Esophagus muscularis mucosa (tissue), 4 donors: Measurements from ENCODE around the gene NGFR. TPM values are rescaled to one million over a fixed set of nuclear protein-coding genes. Genes with fewer than 3 reads are reported as not detected.

Source experiments
- DNase-seq: peaks from one replicate; pipeline ENCODE4 v3.0.0-alpha.2; 2017; ENCODE audit errors: extremely low spot score
- H3K27ac ChIP-seq, 4 donors: fragments of 200-600 bp; sonication (generic); replicated peaks in 1 of 4; 1 replicate in 3 of 4; 2 replicates in 1 of 4; pipeline ENCODE4 v1.5.1; 2016 to 2019; ENCODE audit warnings: mild to moderate bottlenecking in 1 of 4
- H3K27me3 ChIP-seq, 4 donors: fragments of 200-600 bp; sonication (generic); one replicate each; pipeline versions ENCODE4 v1.5.1 to v1.6.0; 2016 to 2019
- H3K36me3 ChIP-seq, 4 donors: fragments of 200-600 bp; sonication (generic); one replicate each; pipeline ENCODE4 v1.5.1; 2016 to 2019
- H3K4me1 ChIP-seq, 4 donors: fragments of 200-600 bp; sonication (generic); one replicate each; pipeline ENCODE4 v1.5.1; 2016 to 2019
- H3K4me3 ChIP-seq, 4 donors: fragments of 200-600 bp; sonication (generic); 1 replicate in 2 of 4; 2 replicates in 2 of 4; pipeline ENCODE4 v1.5.1; 2016 to 2019; ENCODE audit warnings: mild to moderate bottlenecking in 4 of 4, moderate library complexity in 1 of 4
- H3K9me3 ChIP-seq, 4 donors: fragments of 200-600 bp; sonication (generic); 1 replicate in 3 of 4; 2 replicates in 1 of 4; pipeline ENCODE4 v1.5.1; 2016 to 2019
- EP300 ChIP-seq: sonication (generic); formaldehyde crosslinking; IDR thresholded peaks from one replicate; pipeline ENCODE4 v1.6.1; 2017; ENCODE audit warnings: antibody characterized with exemption
- POLR2A ChIP-seq: fragments of 450-650 bp; IDR thresholded peaks from one replicate; pipeline ENCODE4 v1.6.1; 2017; ENCODE audit warnings: antibody characterized with exemption, moderate library complexity, mild to moderate bottlenecking, low read depth
- POLR2AphosphoS5 ChIP-seq, 2 donors: sonication (generic); formaldehyde crosslinking; IDR thresholded peaks; one replicate each; pipeline ENCODE4 v1.6.1; 2017; ENCODE audit warnings: antibody characterized with exemption in 2 of 2
- WGBS: methylation state at CpG from one replicate; pipeline ENCODE4 v1.1.5; 2018; 5-methylcytosine and 5-hydroxymethylcytosine counted together
- intact Hi-C: fragments of 100-400 bp; cut with DNase I; formaldehyde crosslinking; loops from one replicate; pipeline ENCODE4 v1.15.1; 2023
- total RNA-seq, 4 donors: library from RNA; depleted of rRNA; stranded (reverse); fragments of >200 nt; gene quantifications; one replicate each; pipeline versions ENCODE4 v1.1.0 to v1.2.1, GENCODE V29; 2016
- TF ChIP-seq, protein P1 (sequence below), 3 experiments: fragments of 200-600 bp in 2 of 3; fragments of 450-650 bp in 1 of 3; sonication (generic) in 2 of 3; IDR thresholded peaks; one replicate each; pipeline ENCODE4 v1.5.1; 2017 to 2019; ENCODE audit warnings: antibody characterized with exemption in 3 of 3, mild to moderate bottlenecking in 2 of 3, moderate library complexity in 1 of 3

Gene NGFR
- total RNA-seq, 4 donors from 2014 or later, result 12.9 to 31.6 (median 22.6) TPM

- Histone ChIP-seq H3K4me1 (peaks cover 1 to 19% (median 14%) of the 10 kb centered on the region in 4 donors), H3K27me3 (peaks cover 0 to 41% (median 2%) of the 10 kb centered on the region in 4 donors), H3K27ac (no peak overlapping the region), H3K36me3 (no peaks in the 10 kb centered on the region), H3K4me3 (no peak overlapping the region), H3K9me3 (no peaks in the 10 kb centered on the region)
- 86% methylated on average over 6 of the region's 6 CpGs for WGBS
- intact Hi-C loops, result no loop called here
- TF ChIP-seq POLR2AphosphoS5 (IDR thresholded peaks at IDR 0.05) (no peak), EP300 (no peak), POLR2A (no peak)
- TF ChIP-seq, protein P1, sequence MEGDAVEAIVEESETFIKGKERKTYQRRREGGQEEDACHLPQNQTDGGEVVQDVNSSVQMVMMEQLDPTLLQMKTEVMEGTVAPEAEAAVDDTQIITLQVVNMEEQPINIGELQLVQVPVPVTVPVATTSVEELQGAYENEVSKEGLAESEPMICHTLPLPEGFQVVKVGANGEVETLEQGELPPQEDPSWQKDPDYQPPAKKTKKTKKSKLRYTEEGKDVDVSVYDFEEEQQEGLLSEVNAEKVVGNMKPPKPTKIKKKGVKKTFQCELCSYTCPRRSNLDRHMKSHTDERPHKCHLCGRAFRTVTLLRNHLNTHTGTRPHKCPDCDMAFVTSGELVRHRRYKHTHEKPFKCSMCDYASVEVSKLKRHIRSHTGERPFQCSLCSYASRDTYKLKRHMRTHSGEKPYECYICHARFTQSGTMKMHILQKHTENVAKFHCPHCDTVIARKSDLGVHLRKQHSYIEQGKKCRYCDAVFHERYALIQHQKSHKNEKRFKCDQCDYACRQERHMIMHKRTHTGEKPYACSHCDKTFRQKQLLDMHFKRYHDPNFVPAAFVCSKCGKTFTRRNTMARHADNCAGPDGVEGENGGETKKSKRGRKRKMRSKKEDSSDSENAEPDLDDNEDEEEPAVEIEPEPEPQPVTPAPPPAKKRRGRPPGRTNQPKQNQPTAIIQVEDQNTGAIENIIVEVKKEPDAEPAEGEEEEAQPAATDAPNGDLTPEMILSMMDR (IDR thresholded peaks at IDR 0.05), result no peak
- no peak for DNase-seq
Observed at GRCh38 chr17:49490276-49490675, 4.8 kb upstream of the NGFR start.

- no peak for DNase-seq
Observed at GRCh38 chr17:49491192-49491769, 3.8 kb upstream of the NGFR start.

GRCh38 chr17:49494399-49494985 is 601 bp upstream of the NGFR start:
- peak overlapping the region in 2 of 4 donors; percentile 40 to 51 for H3K27ac ChIP-seq
- intact Hi-C loops, result no loop called here
- H3K4me1 ChIP-seq, result peaks cover 29 to 41% (median 39%) of the 10 kb centered on the region in 4 donors
- no peaks in the 10 kb centered on the region for H3K36me3 ChIP-seq
- peaks cover 0 to 54% (median 5%) of the 10 kb centered on the region in 4 donors for H3K27me3 ChIP-seq
- no peak for DNase-seq
- H3K9me3 ChIP-seq, result no peaks in the 10 kb centered on the region
- WGBS, result 52% methylated on average over 17 of the region's 17 CpGs
- TF ChIP-seq POLR2A (no peak), POLR2AphosphoS5 (IDR thresholded peaks at IDR 0.05) (no peak), EP300 (no peak)
- TF ChIP-seq, protein P1 (IDR thresholded peaks at IDR 0.05), result no peak
- peak overlapping the region; percentile 58 to 67 (median 60) for H3K4me3 ChIP-seq

More at GRCh38 chr17:49491192-49491769, 3.8 kb upstream of the NGFR start:
- no peaks in the 10 kb centered on the region for H3K9me3 ChIP-seq
- intact Hi-C loops, result no loop called here
- H3K4me3 ChIP-seq, result no peak overlapping the region
- 58% methylated on average over 3 of the region's 5 CpGs for WGBS
- H3K27me3 ChIP-seq, result peaks cover 0 to 41% (median 2%) of the 10 kb centered on the region in 4 donors
- no peak overlapping the region for H3K27ac ChIP-seq
- no peak for TF ChIP-seq POLR2A
- no peaks in the 10 kb centered on the region for H3K36me3 ChIP-seq
- H3K4me1 ChIP-seq, result peaks cover 11 to 23% (median 20%) of the 10 kb centered on the region in 4 donors

GRCh38 chr17:49495842-49496182 is 719 bp downstream of the NGFR start:
- no peaks in the 10 kb centered on the region for H3K9me3 ChIP-seq
- peaks cover 0 to 60% (median 13%) of the 10 kb centered on the region in 4 donors for H3K27me3 ChIP-seq
- H3K36me3 ChIP-seq, result no peaks in the 10 kb centered on the region
- under 1% methylated on average over 22 of the region's 22 CpGs for WGBS
- peaks cover 29 to 41% (median 39%) of the 10 kb centered on the region in 4 donors for H3K4me1 ChIP-seq
- H3K27ac ChIP-seq, result peak overlapping the region in 1 of 4 donors; percentile 51
- TF ChIP-seq POLR2AphosphoS5 (IDR thresholded peaks at IDR 0.05), result no peak
- no peak for TF ChIP-seq POLR2A
- TF ChIP-seq, protein P1 (IDR thresholded peaks at IDR 0.05), result no peak
- no peak for TF ChIP-seq EP300
- H3K4me3 ChIP-seq, result peak overlapping the region; percentile 58 to 67 (median 60)
- no peak for DNase-seq
- intact Hi-C loops, result loop anchor here (1.0 kb wide), 1 partner anchor 60 kb away; no protein-coding TSS in a partner anchor

GRCh38 chr17:49496183-49496866 is 1.2 kb downstream of the NGFR start:
- 1% methylated on average over 14 of the region's 85 CpGs for WGBS
- intact Hi-C loops, result loop anchor here (1.0 kb wide), 1 partner anchor 60 kb away; no protein-coding TSS in a partner anchor

More at GRCh38 chr17:49496183-49496866, 1.2 kb downstream of the NGFR start:
- TF ChIP-seq POLR2A (no peak), POLR2AphosphoS5 (IDR thresholded peaks at IDR 0.05) (peak in 1 of 2 donors; percentile 26), EP300 (no peak)
- TF ChIP-seq, protein P1 (IDR thresholded peaks at IDR 0.05), result peak; percentile 91 to 97 (median 91)
- Histone ChIP-seq H3K36me3 (no peaks in the 10 kb centered on the region), H3K4me1 (peaks cover 29 to 41% (median 39%) of the 10 kb centered on the region in 4 donors), H3K27ac (peak overlapping the region in 1 of 4 donors; percentile 51), H3K27me3 (peaks cover 0 to 65% (median 16%) of the 10 kb centered on the region in 4 donors), H3K4me3 (peak overlapping the region; percentile 58 to 67 (median 60)), H3K9me3 (no peaks in the 10 kb centered on the region)
- no peak for DNase-seq
